Mucosa of rectum (tissue), 2 donors: ENCODE measurements around the gene BTAF1.
"Not testable (repeated sequence)": the region's sequence is repeated elsewhere in the genome, so short reads cannot be mapped to it uniquely, and the experiment has no call there.

Experiments
- H3K27ac ChIP-seq, 2 donors: one replicate each; pipeline ENCODE4 v1.7.0; 2013; ENCODE audit warnings: inconsistent platforms in 2 of 2, low read depth in 2 of 2, low read length in 2 of 2
- H3K27me3 ChIP-seq, 2 donors: one replicate each; pipeline ENCODE4 v1.7.0; 2013; ENCODE audit warnings: low read length in 2 of 2; ENCODE audit not compliant: control insufficient read depth in 2 of 2, insufficient read depth in 2 of 2
- H3K36me3 ChIP-seq, 2 donors: one replicate each; pipeline ENCODE4 v1.7.0; 2013; ENCODE audit warnings: low read length in 2 of 2; ENCODE audit not compliant: control insufficient read depth in 2 of 2, insufficient read depth in 2 of 2
- H3K4me1 ChIP-seq, 2 donors: one replicate each; pipeline ENCODE4 v1.7.0; 2013; ENCODE audit warnings: low read length in 2 of 2, mild to moderate bottlenecking in 1 of 2; ENCODE audit not compliant: control insufficient read depth in 2 of 2, insufficient read depth in 2 of 2
- H3K4me3 ChIP-seq, 2 donors: one replicate each; pipeline ENCODE4 v1.7.0; 2013; ENCODE audit warnings: low read length in 2 of 2
- H3K9ac ChIP-seq, 2 donors: one replicate each; pipeline ENCODE4 v1.7.0; 2013; ENCODE audit warnings: low read length in 2 of 2, low read depth in 1 of 2, mild to moderate bottlenecking in 1 of 2
- H3K9me3 ChIP-seq, 2 donors: one replicate each; pipeline ENCODE4 v1.7.0; 2013; ENCODE audit warnings: low read length in 2 of 2; ENCODE audit not compliant: control insufficient read depth in 2 of 2
- donor health status: healthy.
- donor health status: Normal muscosa, but diverticular disease.

The BTAF1 gene

DNA sequence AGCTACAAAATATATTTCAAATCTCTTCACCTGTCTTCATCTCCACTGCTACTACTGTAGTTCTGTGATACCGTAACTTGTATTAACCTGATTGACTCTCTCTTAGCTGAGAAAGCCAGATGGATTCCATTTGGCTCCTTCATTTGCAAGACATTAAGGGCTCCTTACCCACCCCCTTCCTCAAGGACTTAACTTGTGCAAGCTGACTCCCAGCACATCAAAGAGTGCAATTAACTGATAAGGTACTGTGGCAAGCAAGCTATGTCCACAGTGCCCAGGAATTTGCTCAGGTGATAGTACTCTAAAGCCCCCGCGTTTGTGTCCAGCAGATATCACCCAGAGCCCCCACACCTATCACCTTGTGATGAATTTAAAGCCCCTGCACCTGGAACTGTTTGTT, 109.5 kb downstream of the BTAF1 start:
- not testable (repeated sequence) for H3K9me3 ChIP-seq

GRCh38 chr10:92038949-92039348, 115.4 kb downstream of the BTAF1 start:
- Histone ChIP-seq H3K4me3 (no peak overlapping the region), H3K36me3 (peaks cover 0 to 2% of the 10 kb centered on the region in 2 donors), H3K27me3 (no peaks in the 10 kb centered on the region), H3K9ac (no peak overlapping the region), H3K9me3 (no peaks in the 10 kb centered on the region), H3K4me1 (no peaks in the 10 kb centered on the region), H3K27ac (no peak overlapping the region)

More for the DNA sequence above, 109.5 kb downstream of the BTAF1 start:
- not testable (repeated sequence) for H3K4me1 ChIP-seq, H3K27ac ChIP-seq, H3K27me3 ChIP-seq, H3K9ac ChIP-seq, H3K4me3 ChIP-seq
- H3K36me3 ChIP-seq: peaks cover 12 to 19% of the 10 kb centered on the region in 2 donors

GRCh38 chr10:92042541-92042940, 119.0 kb downstream of the BTAF1 start:
- Histone ChIP-seq H3K9me3 (no peaks in the 10 kb centered on the region), H3K27ac (no peak overlapping the region), H3K36me3 (peaks cover 0 to under 1% of the 10 kb centered on the region in 2 donors), H3K4me1 (no peaks in the 10 kb centered on the region), H3K27me3 (no peaks in the 10 kb centered on the region), H3K9ac (no peak overlapping the region), H3K4me3 (no peak overlapping the region)

GRCh38 chr10:92045641-92046106, 122.1 kb downstream of the BTAF1 start:
- Histone ChIP-seq H3K9ac (no peak overlapping the region), H3K4me1 (no peaks in the 10 kb centered on the region), H3K36me3 (peaks cover 0 to 14% of the 10 kb centered on the region in 2 donors), H3K27me3 (no peaks in the 10 kb centered on the region), H3K4me3 (no peak overlapping the region), H3K27ac (no peak overlapping the region), H3K9me3 (no peaks in the 10 kb centered on the region)

DNA sequence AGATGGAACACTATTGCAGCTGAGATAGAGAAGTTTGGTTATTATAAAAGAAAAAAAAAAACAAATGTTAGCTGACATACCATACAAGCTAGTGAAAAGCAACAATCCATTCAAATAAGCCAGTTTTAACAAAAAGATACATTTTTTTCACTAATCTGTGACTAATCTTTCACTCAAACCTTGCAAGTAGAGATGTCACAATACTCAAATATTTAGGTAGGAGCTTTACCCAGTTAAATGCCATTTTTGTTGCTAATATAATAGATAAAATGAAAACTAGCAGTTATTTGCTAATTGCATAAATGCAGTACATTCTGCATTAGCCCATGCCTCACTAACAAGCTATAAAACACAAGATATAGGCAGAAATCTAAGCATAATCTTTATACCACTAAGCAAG, 123.6 kb downstream of the BTAF1 start:
- no peak overlapping the region for H3K27ac ChIP-seq
- no peaks in the 10 kb centered on the region for H3K4me1 ChIP-seq
- peaks cover 7 to 18% of the 10 kb centered on the region in 2 donors for H3K36me3 ChIP-seq
- no peaks in the 10 kb centered on the region for H3K27me3 ChIP-seq
- no peaks in the 10 kb centered on the region for H3K9me3 ChIP-seq
- H3K9ac ChIP-seq: no peak overlapping the region
- no peak overlapping the region for H3K4me3 ChIP-seq

- H3K9me3 ChIP-seq: no peaks in the 10 kb centered on the region
- no peaks in the 10 kb centered on the region for H3K4me1 ChIP-seq
- H3K9ac ChIP-seq: no peak overlapping the region
- no peaks in the 10 kb centered on the region for H3K27me3 ChIP-seq
- peaks cover 10 to 19% of the 10 kb centered on the region in 2 donors for H3K36me3 ChIP-seq
- no peak overlapping the region for H3K4me3 ChIP-seq
- no peak overlapping the region for H3K27ac ChIP-seq
These were observed 128.5 kb downstream of the BTAF1 start for GRCh38 chr10:92052088-92052487.

DNA sequence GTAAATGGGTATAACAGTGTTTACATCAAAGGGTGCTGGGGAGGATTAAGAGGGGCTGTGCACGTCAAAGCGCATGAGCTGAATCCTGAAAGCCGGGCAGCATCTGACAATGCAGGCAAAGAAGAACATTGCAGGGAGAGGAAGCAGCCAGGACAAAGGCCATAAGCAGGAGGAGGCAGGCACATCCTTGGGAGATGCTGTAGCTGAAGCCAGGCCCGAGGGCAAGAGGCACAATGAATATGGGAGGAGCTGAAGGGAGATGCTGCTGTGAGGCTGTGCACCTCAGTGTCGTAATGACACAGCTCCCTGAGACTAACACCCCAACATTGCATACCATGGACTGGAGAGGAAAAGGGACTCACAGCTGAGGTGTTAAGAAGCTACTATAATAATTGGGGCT, 129.2 kb downstream of the BTAF1 start:
- H3K27me3 ChIP-seq: no peaks in the 10 kb centered on the region
- H3K9ac ChIP-seq: no peak overlapping the region
- no peaks in the 10 kb centered on the region for H3K4me1 ChIP-seq
- H3K4me3 ChIP-seq: no peak overlapping the region
- peaks cover 10 to 18% of the 10 kb centered on the region in 2 donors for H3K36me3 ChIP-seq
- H3K9me3 ChIP-seq: no peaks in the 10 kb centered on the region
- H3K27ac ChIP-seq: no peak overlapping the region

GRCh38 chr10:92054807-92055206, 131.2 kb downstream of the BTAF1 start:
- Histone ChIP-seq H3K4me1 (no peaks in the 10 kb centered on the region), H3K36me3 (peaks cover 9 to 10% of the 10 kb centered on the region in 2 donors), H3K9ac (no peak overlapping the region), H3K4me3 (no peak overlapping the region), H3K9me3 (no peaks in the 10 kb centered on the region), H3K27me3 (no peaks in the 10 kb centered on the region), H3K27ac (no peak overlapping the region)

DNA sequence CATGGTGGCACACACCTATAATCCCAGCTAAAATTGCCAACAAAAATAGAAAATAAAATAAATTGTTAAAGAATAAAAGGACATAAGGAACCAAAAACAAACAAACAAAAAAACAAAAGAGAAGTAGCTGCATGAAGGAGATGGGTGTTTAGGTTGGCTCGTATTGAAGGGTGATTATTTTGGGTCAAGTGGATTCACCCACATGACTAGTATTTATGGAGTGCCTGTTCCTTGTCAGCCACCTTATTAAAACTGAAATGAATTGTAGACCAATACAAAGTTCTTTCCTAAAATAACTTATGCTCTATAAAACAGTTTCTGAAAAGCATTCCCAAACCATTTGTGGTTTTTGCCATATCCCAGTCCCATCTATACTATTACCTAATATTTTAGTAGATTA, 138.7 kb downstream of the BTAF1 start:
- H3K9ac ChIP-seq: no peak overlapping the region
- H3K27ac ChIP-seq: no peak overlapping the region
- no peaks in the 10 kb centered on the region for H3K36me3 ChIP-seq
- H3K27me3 ChIP-seq: no peaks in the 10 kb centered on the region
- no peak overlapping the region for H3K4me3 ChIP-seq
- H3K4me1 ChIP-seq: no peaks in the 10 kb centered on the region
- no peaks in the 10 kb centered on the region for H3K9me3 ChIP-seq

DNA sequence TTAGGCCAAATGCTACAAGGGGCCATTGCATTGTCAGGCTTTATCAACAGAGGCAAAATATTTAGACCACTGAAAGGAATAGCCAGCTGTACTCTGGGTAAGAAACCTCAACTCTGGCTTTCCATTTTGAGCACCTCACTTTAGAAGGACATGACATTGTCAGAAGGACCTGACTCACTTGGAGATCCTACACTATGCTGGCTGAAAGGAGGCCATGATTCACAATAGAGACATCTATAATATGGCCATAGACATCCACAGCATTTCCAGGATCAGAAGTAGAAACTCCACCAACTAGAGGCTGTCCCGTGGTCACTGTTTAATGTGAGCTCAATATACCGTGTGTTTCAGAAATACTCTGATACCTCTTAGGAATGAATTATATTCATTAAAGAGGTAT, 140.9 kb downstream of the BTAF1 start:
- no peak overlapping the region for H3K27ac ChIP-seq
- H3K9ac ChIP-seq: no peak overlapping the region
- H3K4me3 ChIP-seq: no peak overlapping the region
- H3K4me1 ChIP-seq: no peaks in the 10 kb centered on the region
- H3K36me3 ChIP-seq: no peaks in the 10 kb centered on the region
- H3K27me3 ChIP-seq: no peaks in the 10 kb centered on the region
- no peaks in the 10 kb centered on the region for H3K9me3 ChIP-seq

GRCh38 chr10:92066386-92066785, 142.8 kb downstream of the BTAF1 start:
- no peaks in the 10 kb centered on the region for H3K36me3 ChIP-seq

More at GRCh38 chr10:92066386-92066785, 142.8 kb downstream of the BTAF1 start:
- no peaks in the 10 kb centered on the region for H3K27me3 ChIP-seq
- no peak overlapping the region for H3K4me3 ChIP-seq
- H3K9ac ChIP-seq: no peak overlapping the region
- no peaks in the 10 kb centered on the region for H3K4me1 ChIP-seq
- no peak overlapping the region for H3K27ac ChIP-seq
- H3K9me3 ChIP-seq: no peaks in the 10 kb centered on the region
